Left ventricle myocardium inferior (tissue), 1 donor: ENCODE measurements around the gene CIAO2A. TPM values are rescaled to one million over a fixed set of nuclear protein-coding genes. Genes with fewer than 3 reads are reported as not detected.
A peak's percentile ranks its signal among the peaks of the same experiment; 100 is the strongest.

Experiments used
- DNase-seq: peaks from one replicate; pipeline ENCODE4 v3.0.0-alpha.2; 2020
- H3K27ac ChIP-seq: fragments of 200-600 bp; replicated peaks from 2 replicates; pipeline ENCODE4 v1.8.0; 2021
- H3K27me3 ChIP-seq: fragments of 200-600 bp; 2 replicates; pipeline ENCODE4 v1.8.0; 2021; ENCODE audit warnings: low read depth
- H3K36me3 ChIP-seq: fragments of 200-600 bp; 2 replicates; pipeline ENCODE4 v1.8.0; 2021
- H3K4me1 ChIP-seq: fragments of 200-600 bp; 2 replicates; pipeline ENCODE4 v1.8.0; 2021
- H3K4me3 ChIP-seq: fragments of 200-600 bp; 2 replicates; pipeline ENCODE4 v1.8.0; 2021; ENCODE audit warnings: mild to moderate bottlenecking, moderate library complexity
- H3K9me3 ChIP-seq: fragments of 200-600 bp; replicated peaks from 2 replicates; pipeline ENCODE4 v1.8.0; 2021
- CTCF ChIP-seq: fragments of 200-600 bp; IDR thresholded peaks from 2 replicates; pipeline ENCODE4 v1.8.0; 2021; ENCODE audit warnings: antibody characterized with exemption, mild to moderate bottlenecking, borderline replicate concordance
- intact Hi-C: fragments of 100-400 bp; cut with micrococcal nuclease; formaldehyde crosslinking; loops from one replicate; pipeline ENCODE4 v1.11.0; 2022
- total RNA-seq: library from RNA; stranded (reverse); fragmentation: NEBNext Ultra II Directional; extraction: Animal tissue kit (Norgen Biotek cat#: 25700); gene quantifications from one replicate; pipeline ENCODE4 v1.2.1, GENCODE V29; 2021
- donor health status: DM: no; HTN: yes; CAD: no; lungs with severe emphysema.

The CIAO2A gene
- total RNA-seq, 1 donor from 2014 or later = 71.0 TPM

- Histone ChIP-seq H3K9me3 (no peaks in the 10 kb centered on the region), H3K27me3 (no peaks in the 10 kb centered on the region), H3K36me3 (peaks cover 39% of the 10 kb centered on the region), H3K4me3 (no peak overlapping the region), H3K27ac (peak overlapping the region; percentile 72), H3K4me1 (peaks cover 37% of the 10 kb centered on the region)
- no peak for TF ChIP-seq CTCF
- no peak for DNase-seq
- intact Hi-C loops = no loop called here
Measured at GRCh38 chr15:64071931-64072765, 21.5 kb downstream of the CIAO2A start.

- intact Hi-C loops = no loop called here
- H3K27ac ChIP-seq = peak overlapping the region; percentile 72
- no peaks in the 10 kb centered on the region for H3K9me3 ChIP-seq
- DNase-seq = no peak
- H3K4me1 ChIP-seq = peaks cover 37% of the 10 kb centered on the region
- TF ChIP-seq CTCF = no peak
- no peaks in the 10 kb centered on the region for H3K27me3 ChIP-seq
- H3K4me3 ChIP-seq = no peak overlapping the region
- peaks cover 39% of the 10 kb centered on the region for H3K36me3 ChIP-seq
Measured at GRCh38 chr15:64070965-64071851, 22.4 kb downstream of the CIAO2A start.

GRCh38 chr15:64070106-64070505 lies 23.5 kb downstream of the CIAO2A start:
- peaks cover 32% of the 10 kb centered on the region for H3K36me3 ChIP-seq
- no peaks in the 10 kb centered on the region for H3K9me3 ChIP-seq
- H3K27me3 ChIP-seq = no peaks in the 10 kb centered on the region
- peaks cover 37% of the 10 kb centered on the region for H3K4me1 ChIP-seq
- DNase-seq = no peak
- no peak for TF ChIP-seq CTCF
- no peak overlapping the region for H3K4me3 ChIP-seq
- intact Hi-C loops = no loop called here
- H3K27ac ChIP-seq = peak overlapping the region; percentile 72

- DNase-seq = no peak
- Histone ChIP-seq H3K9me3 (no peaks in the 10 kb centered on the region), H3K27ac (no peak overlapping the region), H3K4me1 (peaks cover 37% of the 10 kb centered on the region), H3K36me3 (peaks cover 18% of the 10 kb centered on the region), H3K4me3 (no peak overlapping the region), H3K27me3 (no peaks in the 10 kb centered on the region)
- intact Hi-C loops = loop anchor here (5.0 kb wide), 1 partner anchor 316 kb away; no protein-coding TSS in a partner anchor
- no peak for TF ChIP-seq CTCF
Measured at GRCh38 chr15:64068133-64068532, 25.5 kb downstream of the CIAO2A start.

- no peak overlapping the region for H3K4me3 ChIP-seq
- intact Hi-C loops = loop anchor here (5.0 kb wide), 1 partner anchor 315 kb away; no protein-coding TSS in a partner anchor
- H3K27me3 ChIP-seq = no peaks in the 10 kb centered on the region
- peaks cover 13% of the 10 kb centered on the region for H3K36me3 ChIP-seq
- peaks cover 37% of the 10 kb centered on the region for H3K4me1 ChIP-seq
- peak; percentile 91 for TF ChIP-seq CTCF
- H3K9me3 ChIP-seq = no peaks in the 10 kb centered on the region
- DNase-seq = peak; percentile 25
- H3K27ac ChIP-seq = no peak overlapping the region
Measured at GRCh38 chr15:64067564-64068030, 26.0 kb downstream of the CIAO2A start.
